BJ (cell line): Measurements from ENCODE around the gene ACVR2B. TPM values are rescaled to one million over a fixed set of nuclear protein-coding genes. Genes with fewer than 3 reads are reported as not detected.
A peak's percentile ranks its signal among the peaks of the same experiment; 100 is the strongest.
"Not testable (repeated sequence)": the region's sequence is repeated elsewhere in the genome, so short reads cannot be mapped to it uniquely, and the experiment has no call there.

Source experiments
- CTCF ChIA-PET: fragments of 350-600 bp; formaldehyde crosslinking; extraction: SDS; loops from one replicate; lab custom pipeline; 2021; ENCODE audit warnings: antibody characterized with exemption, inconsistent platforms; lab: Yijun Ruan, JAX
- POLR2A ChIA-PET: fragments of 300-600 bp; sonication (Branson Sonifier 250); formaldehyde crosslinking; extraction: SDS; loops from one replicate; lab custom pipeline; 2021; ENCODE audit warnings: antibody characterized with exemption; lab: Charles Lee
- DNase-seq: peaks from one replicate; pipeline ENCODE4 v3.0.0-alpha.2; 2011; ENCODE audit warnings: low read depth
- H3K27me3 ChIP-seq: 2 replicates; pipeline ENCODE4 v1.6.0; 2011; ENCODE audit warnings: low read length; ENCODE audit not compliant: control insufficient read depth, insufficient read depth
- H3K36me3 ChIP-seq: 2 replicates; pipeline ENCODE4 v1.5.1; 2011; ENCODE audit warnings: low read length; ENCODE audit not compliant: control insufficient read depth, insufficient read depth
- H3K4me3 ChIP-seq: 2 replicates; pipeline ENCODE4 v1.5.1; 2011; ENCODE audit warnings: low read depth, mild to moderate bottlenecking, control low read depth, low read length
- CTCF ChIP-seq: IDR thresholded peaks from 2 replicates; pipeline ENCODE4 v1.5.1; 2011; ENCODE audit warnings: low read depth, mild to moderate bottlenecking, control low read depth, inconsistent platforms, low read length, moderate library complexity; ENCODE audit not compliant: insufficient read depth
- polyA plus RNA-seq: library from polyadenylated mRNA; depleted of rRNA; stranded (reverse); fragments of >200 nt; gene quantifications from 2 replicates; pipeline ENCODE4 v1.2.3, GENCODE V29; 2011

Gene ACVR2B
- polyA plus RNA-seq, 1 experiment: 1.6 TPM

DNA sequence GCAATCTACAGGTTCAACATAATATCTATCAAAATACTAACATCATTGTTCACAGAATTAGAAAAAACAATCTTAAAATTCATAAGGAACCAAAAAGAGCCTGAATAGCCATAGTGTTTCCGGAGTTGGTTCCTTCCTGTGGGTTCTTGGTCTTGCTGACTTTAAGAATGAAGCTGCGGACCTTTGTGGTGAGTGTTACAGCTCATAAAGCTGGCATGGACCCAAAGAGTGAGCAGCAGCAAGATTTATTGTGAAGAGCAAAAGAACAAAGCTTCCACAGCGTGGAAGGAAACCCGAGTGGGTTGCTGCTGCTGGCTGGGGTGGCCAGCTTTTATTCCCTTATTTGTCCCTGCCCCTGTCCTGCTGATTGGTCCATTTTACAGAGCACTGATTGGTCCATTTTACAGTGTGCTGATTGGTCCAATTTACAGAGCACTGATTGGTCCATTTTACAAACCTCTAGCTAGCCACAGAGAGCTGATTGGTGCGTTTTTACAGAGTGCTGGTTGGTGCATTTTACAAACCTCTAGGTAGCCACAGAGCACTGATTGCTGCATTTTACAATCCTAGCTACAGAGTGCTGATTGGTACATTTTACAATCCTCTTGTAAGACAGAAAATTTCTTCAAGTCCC is 15.1 kb upstream of the ACVR2B start:
- DNase-seq, H3K36me3 ChIP-seq, H3K4me3 ChIP-seq, POLR2A ChIA-PET, H3K27me3 ChIP-seq: not testable (repeated sequence)
- CTCF ChIA-PET: interaction anchor here (1.2 kb wide), 1 partner anchor 10 kb away, joined by 4 read pairs; no protein-coding TSS in a partner anchor

- CTCF ChIA-PET: not testable (repeated sequence)
Observed at GRCh38 chr3:38443205-38443604, 10.5 kb upstream of the ACVR2B start.

DNA sequence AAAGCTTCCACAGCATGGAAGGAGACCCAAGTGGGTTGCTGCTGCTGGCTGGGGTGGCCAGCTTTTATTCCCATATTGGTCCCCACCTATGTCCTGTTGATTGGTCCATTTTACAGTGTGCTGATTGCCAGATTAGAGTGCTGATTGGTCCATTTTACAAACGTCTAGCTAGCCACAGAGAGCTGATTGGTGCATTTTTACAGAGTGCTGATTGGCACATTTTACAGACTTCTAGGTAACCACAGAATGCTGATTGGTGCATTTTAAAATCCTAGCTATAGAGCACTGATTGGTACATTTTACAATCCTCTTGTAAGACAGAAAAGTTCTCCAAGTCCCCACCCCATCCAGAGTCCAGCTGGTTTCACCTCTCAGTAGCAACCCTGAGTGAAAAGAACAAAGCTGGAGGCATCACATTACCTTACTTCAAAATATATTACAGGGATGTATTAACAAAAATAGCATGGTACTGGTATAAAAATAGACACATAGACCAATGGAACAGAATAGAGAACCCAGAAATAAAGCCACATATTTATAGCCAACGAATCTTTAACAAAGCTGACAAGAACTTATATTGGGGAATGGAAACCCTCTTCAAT is 7.5 kb upstream of the ACVR2B start:
- ChIA-PET CTCF (no interaction called here), POLR2A (no interaction called here)
- H3K27me3 ChIP-seq: no peaks in the 10 kb centered on the region
- H3K36me3 ChIP-seq: no peaks in the 10 kb centered on the region
- H3K4me3 ChIP-seq: no peak overlapping the region
- TF ChIP-seq CTCF: no peak
- DNase-seq: no peak

More at GRCh38 chr3:38443205-38443604, 10.5 kb upstream of the ACVR2B start:
- H3K27me3 ChIP-seq, H3K4me3 ChIP-seq, H3K36me3 ChIP-seq, DNase-seq: not testable (repeated sequence)
- POLR2A ChIA-PET: interaction anchor here (0.6 kb wide), 1 partner anchor 12 kb away, joined by 5 read pairs; no protein-coding TSS in a partner anchor

GRCh38 chr3:38446812-38447211 is 6.9 kb upstream of the ACVR2B start:
- Histone ChIP-seq H3K4me3 (no peak overlapping the region), H3K36me3 (no peaks in the 10 kb centered on the region), H3K27me3 (no peaks in the 10 kb centered on the region)
- DNase-seq: no peak
- CTCF ChIA-PET: no interaction called here
- POLR2A ChIA-PET: no interaction called here
- TF ChIP-seq CTCF: no peak

- no peak for TF ChIP-seq CTCF
- POLR2A ChIA-PET: no interaction called here
- Histone ChIP-seq H3K27me3 (no peaks in the 10 kb centered on the region), H3K36me3 (no peaks in the 10 kb centered on the region), H3K4me3 (no peak overlapping the region)
- CTCF ChIA-PET: no interaction called here
- DNase-seq: no peak
Observed at GRCh38 chr3:38450853-38451252, 2.8 kb upstream of the ACVR2B start.

DNA sequence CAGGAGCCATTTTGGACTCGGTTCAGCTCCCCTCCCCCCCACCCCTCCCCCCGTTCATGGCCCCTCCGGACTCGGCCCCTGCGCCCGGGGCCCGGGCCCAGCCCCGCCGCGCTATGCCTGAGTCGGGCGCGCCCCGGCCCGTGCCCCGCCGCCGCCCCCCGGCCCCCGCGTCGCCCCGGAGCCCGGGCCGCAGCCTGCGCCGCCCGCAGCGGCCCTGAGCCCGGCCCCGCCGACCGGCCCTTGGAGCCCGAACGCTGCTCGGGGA is 155 bp downstream of the ACVR2B start:
- Histone ChIP-seq H3K27me3 (no peaks in the 10 kb centered on the region), H3K4me3 (peak overlapping the region; percentile 69), H3K36me3 (no peaks in the 10 kb centered on the region)
- no peak for DNase-seq
- no peak for TF ChIP-seq CTCF
- ChIA-PET CTCF (no interaction called here), POLR2A (no interaction called here)
